Thyroid gland (tissue), 4 donors: Measurements from ENCODE around the gene DAB1. TPM values are rescaled to one million over a fixed set of nuclear protein-coding genes. Genes with fewer than 3 reads are reported as not detected.

ENCODE experiments used
- DNase-seq, 2 donors: peaks; one replicate each; pipeline ENCODE4 v3.0.0-alpha.2; 2019
- H3K27ac ChIP-seq, 3 donors: fragments of 200-600 bp; sonication (generic); 1 replicate in 2 of 3; 2 replicates in 1 of 3; pipeline ENCODE4 v1.5.1; 2016 to 2019; ENCODE audit warnings: mild to moderate bottlenecking in 1 of 3, moderate library complexity in 1 of 3
- H3K27me3 ChIP-seq: fragments of 200-600 bp; sonication (generic); one replicate; pipeline ENCODE4 v1.5.1; 2019
- H3K36me3 ChIP-seq, 2 donors: fragments of 200-600 bp; sonication (generic); one replicate each; pipeline ENCODE4 v1.5.1; 2016 to 2019
- H3K4me1 ChIP-seq, 2 donors: fragments of 200-600 bp; sonication (generic); one replicate each; pipeline ENCODE4 v1.5.1; 2017 to 2019
- H3K4me3 ChIP-seq, 3 donors: fragments of 200-600 bp; sonication (generic); replicated peaks in 1 of 3; 1 replicate in 2 of 3; 2 replicates in 1 of 3; pipeline ENCODE4 v1.5.1; 2016; ENCODE audit warnings: mild to moderate bottlenecking in 1 of 3
- H3K9me3 ChIP-seq: fragments of 200-600 bp; sonication (generic); one replicate; pipeline ENCODE4 v1.5.1; 2017
- CTCF ChIP-seq, 6 experiments: fragments of 200-600 bp in 3 of 6; fragments of 450-650 bp in 3 of 6; sonication (generic) in 3 of 6; IDR thresholded peaks; one replicate each; pipeline ENCODE4 v1.5.1; 2016 to 2019; ENCODE audit warnings: antibody characterized with exemption in 6 of 6, mild to moderate bottlenecking in 2 of 6, inconsistent platforms in 1 of 6, moderate library complexity in 1 of 6
- POLR2A ChIP-seq, 2 donors: fragments of 450-650 bp; IDR thresholded peaks; one replicate each; pipeline ENCODE4 v1.6.1; 2017; ENCODE audit warnings: antibody characterized with exemption in 2 of 2, mild to moderate bottlenecking in 2 of 2, moderate library complexity in 1 of 2
- WGBS, 2 donors: methylation state at CpG; one replicate each; pipeline ENCODE4 v1.1.5; 2017; 5-methylcytosine and 5-hydroxymethylcytosine counted together
- intact Hi-C: fragments of 100-400 bp; cut with DNase I; formaldehyde crosslinking; loops from one replicate; pipeline ENCODE4 v1.15.1; 2023
- total RNA-seq, 4 donors: library from RNA; depleted of rRNA; stranded (reverse); fragments of >200 nt; gene quantifications; one replicate each; pipeline ENCODE4 v1.2.3, GENCODE V29; 2016

DAB1 gene
- total RNA-seq, 4 donors from 2014 or later = under 0.01 to 0.83 (median 0.21) TPM

DNA sequence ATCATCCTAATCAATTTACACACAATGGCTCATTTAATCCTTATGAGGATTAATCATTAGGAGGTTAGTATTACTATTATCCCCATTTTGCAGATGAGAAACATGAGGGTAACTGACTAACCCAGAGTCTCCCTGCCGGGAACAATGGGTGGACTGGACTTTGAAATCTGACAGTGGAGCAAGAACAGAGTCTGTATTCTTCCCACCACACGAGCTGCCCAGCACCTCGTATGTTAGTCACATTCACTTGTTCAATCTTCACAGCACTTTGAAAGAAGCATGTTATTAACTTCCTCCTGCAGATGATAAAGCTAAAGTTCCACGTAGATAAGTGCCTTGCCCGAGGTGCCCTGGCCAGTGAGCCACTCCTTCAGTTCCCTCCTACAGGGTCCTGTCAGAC, 470.5 kb downstream of the DAB1 start:
- Histone ChIP-seq H3K36me3 (no peaks in the 10 kb centered on the region), H3K27ac (no peak overlapping the region), H3K27me3 (no peaks in the 10 kb centered on the region), H3K9me3 (no peaks in the 10 kb centered on the region), H3K4me1 (no peaks in the 10 kb centered on the region), H3K4me3 (no peak overlapping the region)
- TF ChIP-seq CTCF (IDR thresholded peaks at IDR 0.05) (no peak), POLR2A (IDR thresholded peaks at IDR 0.05) (no peak)
- intact Hi-C loops = no loop called here
- whole genome bisulfite sequencing, 2 donors = 69 to 75% methylated on average over 5 of the region's 5 CpGs
- DNase-seq = no peak

GRCh38 chr1:56952501-56952900, 471.4 kb downstream of the DAB1 start:
- Histone ChIP-seq H3K4me3 (no peak overlapping the region), H3K9me3 (no peaks in the 10 kb centered on the region), H3K36me3 (no peaks in the 10 kb centered on the region), H3K4me1 (no peaks in the 10 kb centered on the region), H3K27ac (no peak overlapping the region), H3K27me3 (no peaks in the 10 kb centered on the region)
- DNase-seq = no peak
- TF ChIP-seq POLR2A (IDR thresholded peaks at IDR 0.05) (no peak), CTCF (IDR thresholded peaks at IDR 0.05) (no peak)
- intact Hi-C loops = no loop called here
- WGBS, 2 donors = 87 to 93% methylated on average over 8 of the region's 8 CpGs

DNA sequence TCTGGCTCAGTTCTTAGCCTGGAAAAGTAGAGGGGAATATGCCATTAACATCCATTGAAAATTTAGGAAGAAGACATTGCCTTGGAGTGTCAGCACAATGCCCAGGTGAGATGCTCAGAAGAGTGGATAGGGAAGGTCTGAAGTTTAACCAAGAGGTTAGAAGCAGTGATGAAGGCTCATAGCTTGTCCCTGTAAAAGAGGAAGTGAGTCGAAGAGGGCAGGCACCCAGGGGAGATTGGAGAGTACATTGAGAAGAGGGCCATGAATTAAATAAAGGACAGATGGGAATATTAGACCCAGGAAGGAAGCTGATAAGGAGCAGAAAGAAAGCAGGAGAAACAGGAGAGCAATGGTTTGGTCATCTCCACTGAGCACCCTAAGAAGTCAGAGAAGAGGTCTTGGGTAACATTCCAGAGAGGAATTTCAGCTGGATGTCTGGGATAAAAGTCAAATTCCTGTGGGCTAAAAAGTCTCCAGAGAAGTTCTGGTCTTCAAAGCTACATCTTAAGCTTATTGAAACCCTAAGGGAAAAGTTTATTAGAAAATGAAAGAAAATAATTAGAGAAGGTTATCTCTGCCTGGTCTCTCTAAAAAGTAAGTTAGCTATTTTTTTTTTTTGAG, 475.3 kb downstream of the DAB1 start:
- H3K27me3 ChIP-seq = no peaks in the 10 kb centered on the region
- TF ChIP-seq CTCF (IDR thresholded peaks at IDR 0.05) = no peak
- no peak for TF ChIP-seq POLR2A (IDR thresholded peaks at IDR 0.05)
- intact Hi-C loops = no loop called here

More for the DNA sequence above, 475.3 kb downstream of the DAB1 start:
- Histone ChIP-seq H3K9me3 (no peaks in the 10 kb centered on the region), H3K36me3 (no peaks in the 10 kb centered on the region), H3K4me3 (no peak overlapping the region), H3K4me1 (peaks cover 0 to 4% of the 10 kb centered on the region in 2 donors), H3K27ac (no peak overlapping the region)
- DNase-seq = no peak
- WGBS, 2 donors = 73 to 76% methylated on average over 1 of the region's 1 CpG
